Left ventricle myocardium inferior (tissue), 1 donor: Measurements from ENCODE around the gene OGFR. TPM values are rescaled to one million over a fixed set of nuclear protein-coding genes. Genes with fewer than 3 reads are reported as not detected.
"Not testable (repeated sequence)": the region's sequence is repeated elsewhere in the genome, so short reads cannot be mapped to it uniquely, and the experiment has no call there.

Experiments
- DNase-seq: peaks from one replicate; pipeline ENCODE4 v3.0.0-alpha.2; 2020
- H3K27ac ChIP-seq: fragments of 200-600 bp; replicated peaks from 2 replicates; pipeline ENCODE4 v1.8.0; 2021
- H3K27me3 ChIP-seq: fragments of 200-600 bp; 2 replicates; pipeline ENCODE4 v1.8.0; 2021; ENCODE audit warnings: low read depth
- H3K36me3 ChIP-seq: fragments of 200-600 bp; 2 replicates; pipeline ENCODE4 v1.8.0; 2021
- H3K4me1 ChIP-seq: fragments of 200-600 bp; 2 replicates; pipeline ENCODE4 v1.8.0; 2021
- H3K4me3 ChIP-seq: fragments of 200-600 bp; 2 replicates; pipeline ENCODE4 v1.8.0; 2021; ENCODE audit warnings: mild to moderate bottlenecking, moderate library complexity
- H3K9me3 ChIP-seq: fragments of 200-600 bp; replicated peaks from 2 replicates; pipeline ENCODE4 v1.8.0; 2021
- intact Hi-C: fragments of 100-400 bp; cut with micrococcal nuclease; formaldehyde crosslinking; loops from one replicate; pipeline ENCODE4 v1.11.0; 2022
- total RNA-seq: library from RNA; stranded (reverse); fragmentation: NEBNext Ultra II Directional; extraction: Animal tissue kit (Norgen Biotek cat#: 25700); gene quantifications from one replicate; pipeline ENCODE4 v1.2.1, GENCODE V29; 2021
- TF ChIP-seq, protein P1 (sequence below): fragments of 200-600 bp; IDR thresholded peaks from 2 replicates; pipeline ENCODE4 v1.8.0; 2021; ENCODE audit warnings: antibody characterized with exemption, mild to moderate bottlenecking, borderline replicate concordance
- donor health status: DM: no; HTN: yes; CAD: no; lungs with severe emphysema.

Gene OGFR
- total RNA-seq, 1 donor from 2014 or later, result 19.2 TPM

DNA sequence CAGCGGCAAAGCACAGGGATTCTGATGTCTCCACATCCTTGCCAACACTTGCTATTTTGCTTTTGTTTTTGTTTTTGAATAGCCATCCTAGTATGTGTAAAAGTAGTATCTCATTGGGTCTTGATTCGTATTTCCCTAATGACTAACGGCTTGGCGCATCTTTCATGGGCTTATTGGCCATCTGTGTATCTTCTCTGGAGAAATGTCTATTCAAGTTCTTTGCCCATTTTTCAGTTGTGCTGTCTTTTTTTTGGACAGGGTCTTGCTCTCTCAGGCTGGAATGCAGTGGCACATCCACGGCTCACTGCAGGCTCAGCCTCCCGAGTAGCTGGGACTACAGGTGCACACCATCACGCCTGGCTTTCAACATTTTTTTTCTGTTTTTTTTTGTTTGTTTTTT is 39.5 kb downstream of the OGFR start:
- TF ChIP-seq, protein P1, sequence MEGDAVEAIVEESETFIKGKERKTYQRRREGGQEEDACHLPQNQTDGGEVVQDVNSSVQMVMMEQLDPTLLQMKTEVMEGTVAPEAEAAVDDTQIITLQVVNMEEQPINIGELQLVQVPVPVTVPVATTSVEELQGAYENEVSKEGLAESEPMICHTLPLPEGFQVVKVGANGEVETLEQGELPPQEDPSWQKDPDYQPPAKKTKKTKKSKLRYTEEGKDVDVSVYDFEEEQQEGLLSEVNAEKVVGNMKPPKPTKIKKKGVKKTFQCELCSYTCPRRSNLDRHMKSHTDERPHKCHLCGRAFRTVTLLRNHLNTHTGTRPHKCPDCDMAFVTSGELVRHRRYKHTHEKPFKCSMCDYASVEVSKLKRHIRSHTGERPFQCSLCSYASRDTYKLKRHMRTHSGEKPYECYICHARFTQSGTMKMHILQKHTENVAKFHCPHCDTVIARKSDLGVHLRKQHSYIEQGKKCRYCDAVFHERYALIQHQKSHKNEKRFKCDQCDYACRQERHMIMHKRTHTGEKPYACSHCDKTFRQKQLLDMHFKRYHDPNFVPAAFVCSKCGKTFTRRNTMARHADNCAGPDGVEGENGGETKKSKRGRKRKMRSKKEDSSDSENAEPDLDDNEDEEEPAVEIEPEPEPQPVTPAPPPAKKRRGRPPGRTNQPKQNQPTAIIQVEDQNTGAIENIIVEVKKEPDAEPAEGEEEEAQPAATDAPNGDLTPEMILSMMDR, result no peak
- Histone ChIP-seq H3K4me1 (peaks cover 3% of the 10 kb centered on the region), H3K9me3 (no peaks in the 10 kb centered on the region), H3K36me3 (peaks cover 12% of the 10 kb centered on the region), H3K27me3 (peaks cover 3% of the 10 kb centered on the region), H3K4me3 (no peak overlapping the region), H3K27ac (no peak overlapping the region)
- intact Hi-C loops, result no loop called here
- no peak for DNase-seq

DNA sequence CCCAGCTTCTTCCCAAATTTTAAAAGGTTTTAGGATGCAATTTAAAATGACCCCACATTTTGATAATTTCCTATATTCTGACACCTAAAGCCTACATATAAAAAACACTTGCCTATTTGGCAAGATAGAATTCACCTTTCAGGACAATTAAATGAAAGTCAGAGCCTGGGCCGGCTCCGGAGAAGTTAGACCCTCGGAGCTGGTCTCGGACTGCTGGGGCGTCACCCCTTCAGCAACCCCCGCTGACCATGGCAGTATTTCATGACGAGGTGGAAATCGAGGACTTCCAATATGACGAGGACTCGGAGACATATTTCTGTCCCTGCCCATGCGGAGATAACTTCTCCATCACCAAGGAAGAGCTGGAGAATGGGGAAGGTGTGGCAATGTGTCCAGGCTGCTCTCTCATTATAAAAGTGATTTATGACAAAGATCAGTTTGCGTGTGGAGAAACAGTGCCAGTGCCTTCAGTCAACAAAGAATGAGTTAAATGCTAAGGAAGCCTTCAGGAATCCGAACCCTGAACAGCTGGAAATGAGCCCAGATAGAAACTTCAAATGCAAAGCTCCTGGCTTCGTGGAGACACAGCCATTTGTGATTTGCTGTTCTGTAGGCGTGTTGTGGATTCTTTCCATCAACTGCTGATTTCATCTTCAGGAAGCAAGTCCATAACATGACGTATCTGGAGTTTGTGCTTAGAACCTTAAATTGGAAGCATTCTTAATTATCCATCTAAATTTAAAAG is 41.0 kb downstream of the OGFR start:
- no peaks in the 10 kb centered on the region for H3K9me3 ChIP-seq
- intact Hi-C loops, result no loop called here
- H3K4me1 ChIP-seq, result peaks cover 3% of the 10 kb centered on the region
- DNase-seq, result no peak
- no peak overlapping the region for H3K4me3 ChIP-seq
- TF ChIP-seq, protein P1, result no peak
- peak overlapping the region; percentile 2 for H3K27ac ChIP-seq
- no peaks in the 10 kb centered on the region for H3K27me3 ChIP-seq
- H3K36me3 ChIP-seq, result peaks cover 12% of the 10 kb centered on the region

DNA sequence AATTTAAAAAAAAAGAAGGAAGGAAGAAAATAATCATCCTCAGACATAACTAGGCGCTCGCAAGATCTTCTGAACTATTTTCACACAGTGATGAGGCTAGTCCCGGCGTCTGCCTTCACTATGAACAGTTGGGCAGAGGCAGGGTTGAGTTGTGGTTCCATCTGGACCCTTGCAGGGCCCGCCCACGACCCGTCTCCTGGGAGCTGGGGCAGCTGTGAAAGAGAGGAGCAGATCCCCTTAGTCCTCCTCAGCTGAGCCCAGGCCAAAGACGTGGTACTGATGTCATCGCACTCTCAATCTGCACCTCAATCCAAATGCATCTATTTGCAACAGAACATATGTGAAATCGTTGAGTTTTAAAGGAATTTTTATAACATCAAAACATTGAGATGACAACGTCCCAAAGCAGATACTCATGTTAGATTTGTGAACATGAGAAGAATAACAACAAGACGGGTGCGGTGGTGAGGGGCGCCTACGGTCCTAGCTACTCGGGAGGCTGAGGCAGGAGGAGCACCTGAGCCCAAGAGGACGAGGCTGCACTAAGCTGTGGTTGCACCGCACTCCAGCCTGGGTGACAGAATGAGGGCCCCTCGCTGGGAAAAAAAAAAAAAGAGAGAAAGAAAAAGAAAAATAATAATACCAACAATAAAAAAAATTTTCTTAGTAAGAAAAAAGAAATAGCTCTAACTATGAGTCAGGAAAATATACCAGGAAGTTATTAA is 41.7 kb downstream of the OGFR start:
- Histone ChIP-seq H3K4me3 (no peak overlapping the region), H3K27ac (peak overlapping the region; percentile 2), H3K9me3 (no peaks in the 10 kb centered on the region), H3K4me1 (peaks cover 3% of the 10 kb centered on the region), H3K36me3 (peaks cover 12% of the 10 kb centered on the region), H3K27me3 (no peaks in the 10 kb centered on the region)
- TF ChIP-seq, protein P1, result no peak
- peak; percentile 61 for DNase-seq
- intact Hi-C loops, result no loop called here

DNA sequence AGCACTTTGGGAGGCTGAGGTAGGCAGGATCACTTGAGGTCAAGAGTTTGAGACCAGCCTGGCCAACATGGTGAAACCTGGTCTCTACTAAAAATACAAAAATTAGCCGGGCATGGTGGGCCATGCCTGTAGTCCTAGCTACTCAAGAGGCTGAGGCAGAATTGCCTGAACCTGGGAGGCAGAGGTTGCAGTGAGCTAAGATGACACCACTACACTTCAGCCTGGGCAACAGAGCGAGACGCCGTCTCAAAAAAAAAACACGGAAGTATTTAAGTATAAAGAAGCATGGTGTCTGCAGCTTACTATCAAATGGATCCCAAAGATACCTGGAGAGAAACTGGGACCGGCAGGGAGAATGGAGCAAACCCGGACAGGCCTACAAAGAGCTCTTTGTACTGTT is 44.3 kb downstream of the OGFR start:
- H3K27ac ChIP-seq, intact Hi-C loops, H3K27me3 ChIP-seq, DNase-seq, H3K9me3 ChIP-seq, H3K4me1 ChIP-seq, H3K4me3 ChIP-seq: not testable (repeated sequence)
- peaks cover 29% of the 10 kb centered on the region for H3K36me3 ChIP-seq

DNA sequence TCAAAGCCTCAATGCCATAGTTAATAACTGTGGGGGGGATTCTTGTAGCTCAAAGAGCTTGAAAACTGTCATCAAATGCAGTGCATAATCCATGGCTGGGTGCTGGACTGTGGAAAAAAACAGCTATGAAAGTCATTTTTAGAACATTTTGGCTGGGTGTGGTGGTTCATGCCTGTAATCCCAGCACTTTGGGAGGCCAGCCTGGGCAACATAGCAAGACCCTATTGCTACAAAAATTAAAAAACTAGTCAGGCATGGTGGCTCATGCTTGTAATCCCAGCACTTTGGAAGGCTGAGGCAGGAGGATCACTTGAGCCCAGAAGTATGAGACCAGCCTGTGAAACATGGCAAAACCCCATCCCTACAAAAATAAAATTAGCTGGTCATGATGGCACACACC is 44.8 kb downstream of the OGFR start:
- Histone ChIP-seq H3K27me3 (no peaks in the 10 kb centered on the region), H3K27ac (no peak overlapping the region), H3K4me3 (no peak overlapping the region), H3K36me3 (peaks cover 29% of the 10 kb centered on the region), H3K4me1 (peaks cover 3% of the 10 kb centered on the region), H3K9me3 (no peaks in the 10 kb centered on the region)
- intact Hi-C loops, result no loop called here
- TF ChIP-seq, protein P1, result no peak
- DNase-seq, result no peak
